Activated CD8-positive, alpha-beta memory T cell treated with anti-CD3 and anti-CD28 coated beads for 48 hours (primary cell): ENCODE data around the gene COBLL1.
A peak's percentile ranks its signal among the peaks of the same experiment; 100 is the strongest.
"Not testable (repeated sequence)": the region's sequence is repeated elsewhere in the genome, so short reads cannot be mapped to it uniquely, and the experiment has no call there.

Experiments used
- DNase-seq, 3 experiments: peaks; one replicate each; pipeline ENCODE4 v3.0.0-alpha.2; 2020; ENCODE audit warnings: low read depth in 2 of 3, low spot score in 2 of 3

The COBLL1 gene

DNA sequence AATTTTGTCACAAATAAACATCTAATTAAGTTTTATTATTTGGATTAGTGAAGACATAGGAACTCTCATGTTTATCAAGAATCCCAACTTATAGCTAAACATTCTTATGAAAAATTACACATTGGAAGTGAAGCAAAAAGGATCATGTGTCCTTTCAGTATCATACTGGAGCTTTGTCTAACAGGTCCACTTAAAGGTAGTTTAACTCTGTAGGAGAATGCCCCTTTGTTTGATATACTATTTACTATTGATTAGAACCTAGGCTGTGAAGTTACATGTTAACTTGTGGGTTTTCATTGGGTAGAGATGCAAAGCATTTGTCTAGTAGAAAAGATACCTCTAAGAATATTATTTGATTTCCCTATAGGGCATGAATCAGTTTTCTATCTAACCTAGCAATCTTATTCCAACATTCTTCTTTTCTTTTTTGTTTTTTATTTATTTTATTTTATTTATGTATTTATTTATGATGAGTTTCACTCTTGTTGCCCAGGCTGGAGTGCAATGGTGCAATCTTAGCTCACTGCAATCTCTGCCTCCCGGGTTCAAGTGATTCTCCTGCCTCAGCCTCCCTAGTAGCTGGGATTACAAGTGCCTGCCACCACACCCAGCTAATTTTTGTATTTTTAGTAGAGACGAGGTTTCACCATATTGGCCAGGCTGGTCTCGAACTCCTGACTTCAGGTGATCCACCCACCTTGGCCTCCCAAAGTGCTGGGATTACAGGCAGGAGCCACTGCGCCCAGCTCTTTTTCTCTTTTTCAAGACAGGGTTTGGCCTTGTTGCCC lies 18.5 kb upstream of the COBLL1 start:
- not testable (repeated sequence) for DNase-seq

DNA sequence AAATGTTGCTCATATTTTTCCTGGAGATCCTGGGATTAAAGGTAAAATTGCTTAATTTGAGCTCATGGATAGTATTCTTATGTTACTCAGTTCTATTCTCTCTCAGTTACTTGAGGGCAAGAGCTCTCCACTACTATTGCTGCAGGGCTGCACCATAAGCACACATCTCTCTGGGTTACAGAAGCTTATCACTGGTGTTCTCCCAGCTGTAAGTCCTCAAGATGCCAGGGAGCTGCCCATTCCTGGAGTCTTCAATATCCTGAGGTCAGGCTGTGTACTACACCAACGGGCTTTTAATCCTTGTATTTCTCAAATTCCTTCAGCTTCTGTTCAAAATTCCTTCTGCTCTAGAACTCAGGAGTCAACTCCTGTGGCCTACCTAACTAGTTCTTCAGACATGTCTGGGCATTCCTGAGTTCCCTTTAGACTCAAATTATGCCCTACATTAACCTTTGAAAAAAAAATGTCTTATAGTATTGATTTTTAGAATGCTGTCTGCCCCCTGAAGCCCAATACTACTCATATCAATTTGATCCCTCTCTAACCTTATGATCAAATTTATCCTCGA lies 17.7 kb upstream of the COBLL1 start:
- no peak for DNase-seq

- DNase-seq = no peak
Measured at GRCh38 chr2:164852086-164852485, 10.5 kb upstream of the COBLL1 start.

GRCh38 chr2:164850235-164850634 lies 8.6 kb upstream of the COBLL1 start:
- DNase-seq = no peak

- DNase-seq = no peak
Measured at GRCh38 chr2:164849506-164849905, 7.9 kb upstream of the COBLL1 start.

DNA sequence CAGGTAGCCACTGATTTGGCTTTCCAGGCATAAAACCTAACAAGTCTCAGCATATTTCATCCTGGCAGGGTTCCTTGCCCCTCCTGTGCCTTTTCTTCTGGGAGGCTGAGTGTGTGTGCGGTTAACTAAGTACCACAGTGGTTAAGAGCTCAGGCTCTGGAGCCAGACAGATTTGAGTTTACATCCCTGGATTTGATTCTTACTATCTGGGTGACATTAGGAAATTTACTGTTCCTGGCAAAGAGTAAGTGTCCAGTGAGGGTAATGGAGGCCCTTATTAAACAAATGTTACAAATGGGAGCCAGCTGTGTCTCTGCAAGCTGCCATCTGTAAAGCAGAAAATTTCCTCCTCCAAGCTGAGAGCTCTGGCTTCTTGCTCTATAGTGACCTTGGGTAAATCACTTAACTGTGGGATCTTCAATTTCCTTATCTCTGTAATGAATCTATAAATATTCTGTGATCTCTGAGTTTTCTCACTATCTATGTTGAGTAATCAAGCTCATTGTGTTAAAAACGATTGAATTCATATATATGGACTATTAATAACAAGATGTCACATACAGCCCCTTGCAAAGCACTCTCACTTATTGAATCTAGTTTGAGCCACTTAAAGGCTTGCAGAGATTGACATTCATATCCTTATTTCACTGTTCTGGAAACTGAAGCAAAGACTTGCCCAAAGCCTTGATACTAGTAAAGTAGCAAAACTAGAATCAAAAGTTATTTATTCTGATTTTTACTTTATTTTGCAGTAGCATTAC lies 6.5 kb upstream of the COBLL1 start:
- no peak for DNase-seq

- DNase-seq = no peak
Measured at GRCh38 chr2:164847291-164847690, 5.7 kb upstream of the COBLL1 start.

DNA sequence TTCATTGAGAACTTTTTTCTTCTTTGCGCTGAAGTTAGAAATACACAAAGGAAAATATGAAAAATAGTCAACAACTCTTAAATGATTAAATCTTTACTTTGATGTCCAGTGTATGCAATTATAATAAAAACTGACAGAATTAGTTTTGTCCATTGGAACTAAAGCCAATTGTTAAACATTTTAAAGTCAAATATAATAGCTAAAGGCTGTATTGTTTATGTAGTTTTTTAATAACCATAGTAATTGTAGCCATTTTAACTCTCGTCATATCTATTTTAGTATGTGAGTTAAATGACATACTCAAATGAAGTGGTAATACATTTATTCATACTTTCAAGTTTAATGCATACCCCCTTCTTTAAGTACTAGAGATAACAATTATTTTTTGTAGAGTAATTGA lies 4.7 kb upstream of the COBLL1 start:
- no peak for DNase-seq

- DNase-seq = no peak
Measured at GRCh38 chr2:164843346-164843911, 1.8 kb upstream of the COBLL1 start.

DNA sequence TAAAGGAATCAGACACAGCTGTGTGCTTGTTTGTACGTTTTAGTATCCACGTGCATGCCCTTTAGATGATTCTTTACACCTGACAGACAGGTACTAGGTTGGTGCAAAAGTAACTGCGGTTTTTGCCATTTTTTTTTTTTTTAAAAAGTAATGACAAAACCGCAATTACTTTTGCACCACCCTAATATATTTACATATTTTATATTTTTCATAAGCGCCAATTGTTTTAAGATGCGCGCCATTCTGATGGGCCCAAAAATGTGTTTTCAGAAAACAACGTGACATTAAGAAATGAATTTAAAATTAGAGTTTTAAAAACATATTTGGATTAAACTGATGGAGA lies 972 bp upstream of the COBLL1 start:
- DNase-seq = no peak

- peak in 1 of 3 experiments; percentile 3 for DNase-seq
Measured at GRCh38 chr2:164840930-164841718, 499 bp downstream of the COBLL1 start.

DNA sequence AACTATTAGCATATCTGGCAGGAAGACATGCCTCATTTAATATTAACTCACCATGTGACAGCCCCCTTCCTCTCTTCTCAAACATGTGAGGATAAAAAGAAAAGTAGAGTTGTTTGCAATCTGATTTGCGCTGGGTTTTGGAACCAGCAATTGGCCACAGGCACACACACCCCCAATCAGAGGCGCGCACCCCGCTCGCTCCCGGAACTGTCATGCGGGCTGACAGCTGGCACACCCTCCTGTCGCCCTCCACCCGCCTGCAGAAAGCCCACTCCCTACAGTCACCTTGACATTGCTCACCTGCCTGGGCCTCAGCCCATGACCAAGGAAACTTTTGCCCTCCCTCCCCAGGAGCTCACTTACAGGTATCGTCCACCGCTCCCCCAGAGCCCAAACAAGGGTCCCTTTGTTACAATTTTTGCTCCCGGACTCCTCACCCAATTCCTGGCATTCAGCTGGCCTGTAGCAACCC lies 1.1 kb downstream of the COBLL1 start:
- DNase-seq = no peak

DNA sequence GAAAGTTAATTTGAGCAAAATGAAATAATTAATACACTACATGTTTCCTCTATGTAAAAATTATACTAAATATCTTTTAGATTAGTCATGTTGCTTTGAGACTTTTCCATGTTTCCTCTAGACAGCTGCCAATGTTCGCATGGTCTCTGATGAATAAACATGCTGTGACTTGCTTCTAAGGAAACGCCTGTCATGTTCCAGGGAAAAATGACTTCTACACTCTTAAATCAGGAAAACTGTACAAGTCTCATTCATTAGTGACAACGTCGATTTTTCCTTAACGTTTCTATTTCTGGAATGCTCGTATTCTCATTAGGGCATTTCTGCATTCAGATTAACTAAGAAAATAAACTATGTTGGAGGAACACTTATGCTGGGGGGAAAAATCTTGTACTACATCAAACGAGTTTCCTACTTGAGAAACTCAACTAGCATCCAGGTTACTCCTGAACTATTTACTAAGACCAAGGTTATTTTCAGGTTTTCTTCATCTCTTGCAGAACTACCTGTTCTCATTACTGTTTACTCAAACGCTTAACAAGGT lies 1.6 kb downstream of the COBLL1 start:
- DNase-seq = no peak

DNA sequence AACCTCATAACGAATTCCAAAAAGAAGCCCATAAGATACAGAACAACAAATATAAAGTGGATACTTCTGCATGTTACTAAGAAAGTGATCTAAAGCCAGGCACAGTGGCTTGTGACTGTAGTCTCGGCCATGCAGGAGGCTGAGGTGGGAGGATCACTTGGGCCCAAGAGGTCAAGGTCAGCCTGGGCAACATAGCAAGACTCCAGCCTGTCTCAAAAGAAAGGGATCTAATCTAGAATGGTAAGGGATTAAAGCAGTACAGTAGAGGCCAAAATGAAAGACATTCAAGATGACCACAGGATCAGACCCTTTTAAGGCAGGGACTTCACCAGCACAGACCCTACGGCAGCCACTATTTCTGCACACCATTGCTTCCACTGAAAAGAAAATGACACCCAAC lies 3.8 kb downstream of the COBLL1 start:
- DNase-seq = no peak

DNA sequence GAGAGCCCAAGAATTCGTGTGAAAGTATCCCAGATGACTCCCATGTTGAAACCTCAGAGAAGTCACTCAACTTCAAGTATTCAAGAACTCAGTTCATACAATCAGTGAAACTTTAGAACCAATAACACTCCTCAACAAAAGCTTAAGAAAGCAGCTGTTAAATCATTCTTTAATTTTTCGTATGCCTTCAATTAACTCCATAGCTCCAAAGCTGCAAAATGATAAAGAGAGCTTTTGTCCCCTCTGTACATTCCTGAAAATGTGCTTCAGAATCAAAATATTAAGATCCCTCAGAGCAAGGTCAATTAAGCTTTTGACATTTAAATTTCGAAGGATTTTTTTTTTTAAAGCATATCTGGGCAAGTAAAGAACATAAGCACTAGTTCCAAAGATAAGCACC lies 4.7 kb downstream of the COBLL1 start:
- no peak for DNase-seq

GRCh38 chr2:164835302-164835701 lies 6.3 kb downstream of the COBLL1 start:
- no peak for DNase-seq

DNA sequence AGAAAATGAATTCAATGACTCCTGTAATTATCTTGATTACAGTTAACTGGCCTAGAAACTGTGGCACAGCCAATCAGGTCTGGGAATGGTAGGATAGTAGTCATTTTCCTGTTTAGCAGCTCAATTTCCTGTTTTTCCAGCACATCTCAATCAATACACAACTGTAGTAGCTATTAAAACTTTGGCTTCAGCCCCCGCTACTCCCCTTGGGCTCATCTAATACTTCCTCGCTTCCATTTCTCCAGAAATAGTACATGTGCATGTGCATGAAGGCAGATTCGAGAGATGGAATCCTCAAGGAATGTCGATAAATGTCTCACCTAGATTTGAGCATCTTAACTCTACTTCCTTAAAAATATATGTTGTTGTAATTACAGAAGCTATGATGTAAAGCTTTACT lies 9.7 kb downstream of the COBLL1 start:
- no peak for DNase-seq

DNA sequence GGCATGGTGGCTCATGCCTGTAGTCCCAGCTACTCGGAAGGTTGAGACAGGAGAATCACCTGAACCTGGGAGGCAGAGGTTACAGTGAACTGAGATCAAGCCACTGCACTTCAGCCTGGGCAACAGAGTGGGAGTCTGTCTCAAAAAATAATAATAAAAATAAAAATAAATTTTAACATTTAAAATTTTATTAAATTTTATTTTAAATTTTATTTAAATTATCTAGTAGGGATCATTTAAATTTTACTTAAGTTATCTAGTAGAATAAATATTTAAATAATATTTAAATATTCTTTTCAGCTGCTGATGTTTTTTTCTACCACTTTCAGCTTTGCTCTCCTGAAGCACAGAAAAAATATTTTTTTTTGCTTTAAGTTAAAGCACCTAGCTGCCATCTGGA lies 10.4 kb downstream of the COBLL1 start:
- no peak for DNase-seq

GRCh38 chr2:164826293-164827243 lies 15.1 kb downstream of the COBLL1 start:
- DNase-seq = no peak

- no peak for DNase-seq
Measured at GRCh38 chr2:164824872-164825271, 16.8 kb downstream of the COBLL1 start.
